ENCODE measurements around the gene ACKR2. TPM values are rescaled to one million over a fixed set of nuclear protein-coding genes. Genes with fewer than 3 reads are reported as not detected.

The ACKR2 gene
- total and polyA plus RNA-seq, 8 donors = 0.15 to 2.4 (median 0.50) TPM; not detected in 3

- TF ChIP-seq POLR2A (IDR thresholded peaks at IDR 0.05) (no peak), CTCF (IDR thresholded peaks at IDR 0.05) (no peak), EP300 (IDR thresholded peaks at IDR 0.05) (no peak), POLR2AphosphoS5 (IDR thresholded peaks at IDR 0.05) (peak in 1 of 3 donors; percentile 55)
- no peaks in the 10 kb centered on the region for H3K27me3 ChIP-seq
Measured at GRCh38 chr3:42814914-42815507, 5.8 kb downstream of the ACKR2 start.

GRCh38 chr3:42815826-42816225 is 6.6 kb downstream of the ACKR2 start:
- no peaks in the 10 kb centered on the region for H3K9me3 ChIP-seq
- H3K4me3 ChIP-seq = no peak overlapping the region
- H3K4me1 ChIP-seq = peaks cover 9 to 34% (median 23%) of the 10 kb centered on the region in 4 donors
- no peak for DNase-seq
- peak overlapping the region in 3 of 5 donors; percentile 42 to 53 (median 43) for H3K27ac ChIP-seq
- H3K27me3 ChIP-seq = no peaks in the 10 kb centered on the region
- intact Hi-C loops (cut with DNase I; ENCODE audit: low total_unique reads) = no loop called here
- no peak for TF ChIP-seq POLR2AphosphoS5 (IDR thresholded peaks at IDR 0.05)
- TF ChIP-seq CTCF (IDR thresholded peaks at IDR 0.05) = no peak
- WGBS, 5 donors = 57 to 74% (median 69%) methylated on average over 2 of the region's 2 CpGs
- H3K36me3 ChIP-seq = no peaks in the 10 kb centered on the region

More at GRCh38 chr3:42814914-42815507, 5.8 kb downstream of the ACKR2 start:
- peak in 1 of 2 donors; percentile 34 for DNase-seq
- no peaks in the 10 kb centered on the region for H3K9me3 ChIP-seq
- WGBS, 5 donors = 14 to 46% (median 20%) methylated on average over 2 of the region's 2 CpGs
- intact Hi-C loops (cut with DNase I; ENCODE audit: low total_unique reads) = no loop called here
- peaks cover 11 to 25% (median 20%) of the 10 kb centered on the region in 4 donors for H3K4me1 ChIP-seq
- H3K36me3 ChIP-seq = no peaks in the 10 kb centered on the region
- H3K27ac ChIP-seq = peak overlapping the region in 3 of 5 donors; percentile 42 to 53 (median 43)
- H3K4me3 ChIP-seq = no peak overlapping the region

- intact Hi-C loops (cut with DNase I; ENCODE audit: low total_unique reads) = no loop called here
- peaks cover 9 to 32% (median 23%) of the 10 kb centered on the region in 4 donors for H3K4me1 ChIP-seq
- no peaks in the 10 kb centered on the region for H3K36me3 ChIP-seq
- DNase-seq = peak; percentile 54 to 56
- peak overlapping the region; percentile 21 to 63 (median 51) for H3K27ac ChIP-seq
- no peak overlapping the region for H3K4me3 ChIP-seq
- H3K27me3 ChIP-seq = no peaks in the 10 kb centered on the region
- no peak for TF ChIP-seq EP300 (IDR thresholded peaks at IDR 0.05)
- no peak for TF ChIP-seq POLR2A (IDR thresholded peaks at IDR 0.05)
- TF ChIP-seq CTCF (IDR thresholded peaks at IDR 0.05) = no peak
- no peak for TF ChIP-seq POLR2AphosphoS5 (IDR thresholded peaks at IDR 0.05)
- 25 to 39% (median 32%) methylated on average over 2 of the region's 2 CpGs for WGBS, 5 donors
- no peaks in the 10 kb centered on the region for H3K9me3 ChIP-seq
Measured at GRCh38 chr3:42819351-42819965, 10.2 kb downstream of the ACKR2 start.

- intact Hi-C loops (cut with DNase I; ENCODE audit: low total_unique reads) = no loop called here
- H3K9me3 ChIP-seq = no peaks in the 10 kb centered on the region
- TF ChIP-seq POLR2AphosphoS5 (IDR thresholded peaks at IDR 0.05) (no peak), POLR2A (IDR thresholded peaks at IDR 0.05) (no peak), EP300 (IDR thresholded peaks at IDR 0.05) (no peak), CTCF (IDR thresholded peaks at IDR 0.05) (no peak)
- H3K27ac ChIP-seq = no peak overlapping the region
- no peaks in the 10 kb centered on the region for H3K36me3 ChIP-seq
- 76 to 99% (median 79%) methylated on average over 6 of the region's 6 CpGs for WGBS, 5 donors
- no peaks in the 10 kb centered on the region for H3K27me3 ChIP-seq
- H3K4me3 ChIP-seq = no peak overlapping the region
- no peak for DNase-seq
- peaks cover 3 to 19% (median 13%) of the 10 kb centered on the region in 4 donors for H3K4me1 ChIP-seq
Measured at GRCh38 chr3:42820746-42821051, 11.5 kb downstream of the ACKR2 start.

Measured in stomach (tissue), 9 donors.